HFFc6 (cell line): ENCODE results near the gene HLF. TPM values are rescaled to one million over a fixed set of nuclear protein-coding genes. Genes with fewer than 3 reads are reported as not detected.

Source experiments
- DNase-seq: peaks from one replicate; pipeline ENCODE4 v3.0.0-alpha.2; 2018
- H3K27ac Mint-ChIP-seq: 2 replicates; pipeline ENCODE4 v1.8.0; 2020; ENCODE audit warnings: mild to moderate bottlenecking, mixed read lengths
- H3K27me3 Mint-ChIP-seq: 2 replicates; pipeline ENCODE4 v1.8.0; 2021; ENCODE audit warnings: mild to moderate bottlenecking, moderate library complexity, mixed read lengths; ENCODE audit not compliant: insufficient read depth
- H3K36me3 Mint-ChIP-seq: 2 replicates; pipeline ENCODE4 v1.8.0; 2021; ENCODE audit warnings: low read depth, mixed read lengths
- H3K4me1 Mint-ChIP-seq: 2 replicates; pipeline ENCODE4 v1.8.0; 2020; ENCODE audit warnings: low read depth, mixed read lengths
- H3K4me3 Mint-ChIP-seq: 2 replicates; pipeline ENCODE4 v1.8.0; 2020; ENCODE audit warnings: mild to moderate bottlenecking, moderate library complexity, mixed read lengths
- H3K9me3 Mint-ChIP-seq: 2 replicates; pipeline ENCODE4 v1.8.0; 2020; ENCODE audit warnings: mild to moderate bottlenecking, mixed read lengths
- CTCF ChIP-seq: fragments of 200-600 bp; sonication (generic); IDR thresholded peaks from 2 replicates; pipeline ENCODE4 v1.5.0; 2021; ENCODE audit warnings: antibody characterized with exemption, mild to moderate bottlenecking
- total RNA-seq, 6 experiments: library from RNA; stranded (reverse); fragmentation: NEBNext Ultra II Directional; extraction: Animal tissue kit (Norgen Biotek cat#: 25700); gene quantifications; 2 replicates in 1 of 6; 3 replicates in 5 of 6; pipeline ENCODE4 v1.2.3, GENCODE V29; 2021

The HLF gene
- total RNA-seq, 6 experiments from 2014 or later = not detected

GRCh38 chr17:55266958-55267688 is 2.4 kb downstream of the HLF start:
- Mint-ChIP-seq H3K36me3 (no peaks in the 10 kb centered on the region), H3K9me3 (no peaks in the 10 kb centered on the region), H3K27ac (no peak overlapping the region), H3K27me3 (peaks cover 17% of the 10 kb centered on the region), H3K4me3 (no peak overlapping the region), H3K4me1 (no peaks in the 10 kb centered on the region)
- no peak for DNase-seq
- TF ChIP-seq CTCF = no peak

GRCh38 chr17:55267777-55268648 is 3.3 kb downstream of the HLF start:
- Mint-ChIP-seq H3K27ac (no peak overlapping the region), H3K9me3 (no peaks in the 10 kb centered on the region), H3K27me3 (peaks cover 21% of the 10 kb centered on the region), H3K4me3 (no peak overlapping the region), H3K4me1 (no peaks in the 10 kb centered on the region), H3K36me3 (no peaks in the 10 kb centered on the region)
- DNase-seq = no peak
- no peak for TF ChIP-seq CTCF

- no peak for DNase-seq
- H3K27ac Mint-ChIP-seq = no peak overlapping the region
- no peaks in the 10 kb centered on the region for H3K9me3 Mint-ChIP-seq
- H3K36me3 Mint-ChIP-seq = no peaks in the 10 kb centered on the region
- H3K4me1 Mint-ChIP-seq = peaks cover 5% of the 10 kb centered on the region; the same call in 1 of the 2 replicates
- no peak for TF ChIP-seq CTCF
- no peak overlapping the region for H3K4me3 Mint-ChIP-seq
- H3K27me3 Mint-ChIP-seq = peaks cover 19% of the 10 kb centered on the region
Measured at GRCh38 chr17:55268649-55269480, 4.1 kb downstream of the HLF start.

- no peak for DNase-seq
- Mint-ChIP-seq H3K27ac (no peak overlapping the region), H3K4me3 (no peak overlapping the region), H3K36me3 (no peaks in the 10 kb centered on the region), H3K9me3 (no peaks in the 10 kb centered on the region), H3K27me3 (peaks cover 17% of the 10 kb centered on the region), H3K4me1 (peaks cover 6% of the 10 kb centered on the region; the same call in 1 of the 2 replicates)
- no peak for TF ChIP-seq CTCF
Measured at GRCh38 chr17:55269894-55270293, 5.1 kb downstream of the HLF start.

GRCh38 chr17:55271223-55271571 is 6.4 kb downstream of the HLF start:
- TF ChIP-seq CTCF = no peak
- Mint-ChIP-seq H3K36me3 (no peaks in the 10 kb centered on the region), H3K9me3 (no peaks in the 10 kb centered on the region), H3K4me1 (peaks cover 10% of the 10 kb centered on the region), H3K27me3 (peaks cover 17% of the 10 kb centered on the region), H3K27ac (no peak overlapping the region), H3K4me3 (no peak overlapping the region)
- DNase-seq = no peak
